PC-3 (cell line): ENCODE data around the gene CACNA1S. TPM values are rescaled to one million over a fixed set of nuclear protein-coding genes. Genes with fewer than 3 reads are reported as not detected.

ENCODE experiments used
- ATAC-seq: fragments of 200-7000 bp; cut with Tn5 transposase; 2 replicates; pipeline ENCODE4 v1.9.1; 2020; ENCODE audit warnings: mild to moderate bottlenecking, moderate library complexity
- BruUV-seq: library from RNA; stranded (reverse); fragments of 400-500 nt; replicated peaks from 2 replicates; lab custom pipeline; 2021; lab: Mats Ljungman, UMichigan
- CTCF ChIA-PET: fragments of 300-600 bp; sonication (Branson Sonifier 250); formaldehyde crosslinking; loops from one replicate; lab custom pipeline; 2022; ENCODE audit warnings: antibody characterized with exemption; lab: Charles Lee
- POLR2A ChIA-PET: fragments of 300-600 bp; sonication (Branson Sonifier 250); formaldehyde crosslinking; loops from one replicate; lab custom pipeline; 2022; ENCODE audit warnings: antibody characterized with exemption; ENCODE audit not compliant: unreplicated experiment; lab: Charles Lee
- DNase-seq: peaks from one replicate; pipeline ENCODE4 v3.0.0-alpha.2; 2015
- H2AFZ ChIP-seq: fragments of 300-600 bp; sonication (generic); 2 replicates; pipeline ENCODE4 v1.6.0; 2016; ENCODE audit warnings: antibody characterized with exemption, low read length
- H3F3A ChIP-seq: fragments of 300-600 bp; sonication (generic); one replicate; pipeline ENCODE4 v1.6.0; 2017; ENCODE audit warnings: antibody characterized with exemption, low read length, control low read depth, mild to moderate bottlenecking; ENCODE audit not compliant: unreplicated experiment
- H3K27ac ChIP-seq: fragments of 300-600 bp; sonication (generic); 2 replicates; pipeline ENCODE4 v1.5.1; 2016; ENCODE audit warnings: mild to moderate bottlenecking, low read length
- H3K27me3 ChIP-seq: fragments of 300-600 bp; sonication (generic); 2 replicates; pipeline ENCODE4 v1.6.1; 2016; ENCODE audit warnings: low read length, mixed read lengths
- H3K36me3 ChIP-seq: fragments of 300-600 bp; sonication (generic); 2 replicates; pipeline ENCODE4 v1.6.1; 2016; ENCODE audit warnings: low read depth, mixed run types, low read length, mixed read lengths
- H3K4me1 ChIP-seq: fragments of 300-600 bp; sonication (generic); 2 replicates; pipeline ENCODE4 v1.5.1; 2016; ENCODE audit warnings: low read length; ENCODE audit not compliant: insufficient read depth
- H3K4me2 ChIP-seq: fragments of 300-600 bp; sonication (generic); 2 replicates; pipeline ENCODE4 v1.6.0; 2016; ENCODE audit warnings: low read length
- H3K4me3 ChIP-seq: fragments of 300-600 bp; sonication (generic); 2 replicates; pipeline ENCODE4 v1.5.1; 2016; ENCODE audit warnings: mild to moderate bottlenecking, low read length, mixed read lengths
- H3K79me2 ChIP-seq: fragments of 300-600 bp; sonication (generic); 2 replicates; pipeline ENCODE4 v1.6.1; 2017; ENCODE audit warnings: low read length, mixed read lengths
- H3K9ac ChIP-seq: fragments of 300-600 bp; sonication (generic); 2 replicates; pipeline ENCODE4 v1.6.0; 2016; ENCODE audit warnings: mild to moderate bottlenecking, low read length
- H3K9me2 ChIP-seq: fragments of 300-600 bp; sonication (generic); replicated peaks from 2 replicates; pipeline ENCODE4 v1.6.1; 2016; ENCODE audit warnings: mixed run types, low read length, mixed read lengths
- H3K9me3 ChIP-seq: fragments of 300-600 bp; sonication (generic); 2 replicates; pipeline ENCODE4 v1.6.1; 2016; ENCODE audit warnings: low read length, mixed read lengths
- H4K20me1 ChIP-seq: fragments of 300-600 bp; sonication (generic); 2 replicates; pipeline ENCODE4 v1.6.1; 2016; ENCODE audit warnings: low read length, mixed read lengths
- EZH2 ChIP-seq: fragments of 300-600 bp; sonication (generic); IDR thresholded peaks from one replicate; pipeline ENCODE4 v1.6.1; 2017; ENCODE audit warnings: antibody characterized with exemption, mild to moderate bottlenecking, low read length; ENCODE audit not compliant: unreplicated experiment
- EZH2phosphoT487 ChIP-seq: fragments of 300-600 bp; sonication (generic); IDR thresholded peaks from 2 replicates; pipeline ENCODE4 v1.6.1; 2018; ENCODE audit warnings: mild to moderate bottlenecking, antibody characterized with exemption, low read length, borderline replicate concordance
- intact Hi-C: fragments of 100-400 bp; cut with micrococcal nuclease; formaldehyde crosslinking; loops from 2 replicates; pipeline ENCODE4 v1.9.0; 2023
- total RNA-seq: library from RNA; depleted of rRNA; stranded (reverse); fragments of >200 nt; gene quantifications from 2 replicates; pipeline ENCODE4 v1.2.3, GENCODE V29; 2014
- TF ChIP-seq, protein P1 (sequence below): fragments of 300-600 bp; sonication (generic); conservative IDR thresholded peaks from 2 replicates; pipeline ENCODE4 v1.5.1; 2017; ENCODE audit warnings: antibody characterized with exemption, low read depth, mild to moderate bottlenecking, low read length

CACNA1S gene
- total RNA-seq, 1 experiment from 2014 or later: not detected

DNA sequence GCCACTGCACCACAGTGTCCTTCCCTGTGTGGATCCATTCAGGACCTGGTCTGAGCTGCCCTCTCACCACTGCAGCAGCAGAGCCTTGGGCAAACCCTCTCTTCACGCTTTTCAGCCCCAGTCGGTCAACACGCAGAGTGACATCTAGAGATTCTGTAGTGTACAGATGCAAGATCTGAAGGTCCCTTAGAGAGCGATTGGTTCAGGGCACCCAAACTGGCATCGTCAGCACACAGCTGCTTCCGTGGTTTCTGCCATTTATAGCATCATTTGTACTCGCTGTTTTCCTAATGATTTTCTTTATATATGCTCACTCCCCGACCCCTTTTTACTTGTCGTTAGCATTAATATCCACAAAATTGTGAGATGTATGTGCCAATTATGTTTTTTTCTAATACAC, 16.2 kb upstream of the CACNA1S start:
- H3K9ac ChIP-seq: no peak overlapping the region
- no peaks in the 10 kb centered on the region for H3K27me3 ChIP-seq
- H4K20me1 ChIP-seq: no peaks in the 10 kb centered on the region
- no peaks in the 10 kb centered on the region for H3K9me2 ChIP-seq
- POLR2A ChIA-PET: no interaction called here
- TF ChIP-seq EZH2phosphoT487 (no peak), EZH2 (no peak)
- TF ChIP-seq, protein P1, sequence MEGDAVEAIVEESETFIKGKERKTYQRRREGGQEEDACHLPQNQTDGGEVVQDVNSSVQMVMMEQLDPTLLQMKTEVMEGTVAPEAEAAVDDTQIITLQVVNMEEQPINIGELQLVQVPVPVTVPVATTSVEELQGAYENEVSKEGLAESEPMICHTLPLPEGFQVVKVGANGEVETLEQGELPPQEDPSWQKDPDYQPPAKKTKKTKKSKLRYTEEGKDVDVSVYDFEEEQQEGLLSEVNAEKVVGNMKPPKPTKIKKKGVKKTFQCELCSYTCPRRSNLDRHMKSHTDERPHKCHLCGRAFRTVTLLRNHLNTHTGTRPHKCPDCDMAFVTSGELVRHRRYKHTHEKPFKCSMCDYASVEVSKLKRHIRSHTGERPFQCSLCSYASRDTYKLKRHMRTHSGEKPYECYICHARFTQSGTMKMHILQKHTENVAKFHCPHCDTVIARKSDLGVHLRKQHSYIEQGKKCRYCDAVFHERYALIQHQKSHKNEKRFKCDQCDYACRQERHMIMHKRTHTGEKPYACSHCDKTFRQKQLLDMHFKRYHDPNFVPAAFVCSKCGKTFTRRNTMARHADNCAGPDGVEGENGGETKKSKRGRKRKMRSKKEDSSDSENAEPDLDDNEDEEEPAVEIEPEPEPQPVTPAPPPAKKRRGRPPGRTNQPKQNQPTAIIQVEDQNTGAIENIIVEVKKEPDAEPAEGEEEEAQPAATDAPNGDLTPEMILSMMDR: no peak
- H3F3A ChIP-seq: no peaks in the 10 kb centered on the region
- H3K9me3 ChIP-seq: no peaks in the 10 kb centered on the region
- H3K4me3 ChIP-seq: no peak overlapping the region
- H3K79me2 ChIP-seq: no peaks in the 10 kb centered on the region
- H3K27ac ChIP-seq: no peak overlapping the region
- no peaks in the 10 kb centered on the region for H3K36me3 ChIP-seq
- intact Hi-C loops: loop anchor here (5.0 kb wide), 1 partner anchor 219 kb away; no protein-coding TSS in a partner anchor
- CTCF ChIA-PET: no interaction called here
- ATAC-seq (no peak), DNase-seq (no peak)
- H3K4me2 ChIP-seq: no peak overlapping the region
- no TSS peak for BruUV-seq
- no peak overlapping the region for H2AFZ ChIP-seq
- H3K4me1 ChIP-seq: peaks cover 28% of the 10 kb centered on the region

GRCh38 chr1:201127755-201128455, 15.7 kb upstream of the CACNA1S start:
- no peak overlapping the region for H3K27ac ChIP-seq
- H3K4me1 ChIP-seq: peaks cover 30% of the 10 kb centered on the region
- DNase-seq (peak; percentile 31), ATAC-seq (no peak)
- H3K9me3 ChIP-seq: no peaks in the 10 kb centered on the region
- H2AFZ ChIP-seq: no peak overlapping the region
- TF ChIP-seq, protein P1: no peak
- no peak for TF ChIP-seq EZH2
- TF ChIP-seq EZH2phosphoT487: no peak
- no peaks in the 10 kb centered on the region for H3K36me3 ChIP-seq
- 0 out of 2 replicates have a peak overlapping the region, but pooled peaks have one; percentile 77 for H3K4me2 ChIP-seq
- H3K27me3 ChIP-seq: no peaks in the 10 kb centered on the region
- H3K9ac ChIP-seq: no peak overlapping the region
- POLR2A ChIA-PET: no interaction called here
- H3K9me2 ChIP-seq: no peaks in the 10 kb centered on the region
- H3F3A ChIP-seq: no peaks in the 10 kb centered on the region
- CTCF ChIA-PET: interaction anchor here (1.0 kb wide), 1 partner anchor 156 kb away, joined by 3 read pairs; no protein-coding TSS in a partner anchor
- no peaks in the 10 kb centered on the region for H3K79me2 ChIP-seq
- no peaks in the 10 kb centered on the region for H4K20me1 ChIP-seq
- no TSS peak for BruUV-seq
- intact Hi-C loops: loop anchor here (1.0 to 5.0 kb wide), 2 partner anchors 42 to 219 kb away; no protein-coding TSS in a partner anchor
- H3K4me3 ChIP-seq: no peak overlapping the region
